ENCODE results near the gene MTOR.

- TF ChIP-seq CTCF (IDR thresholded peaks at IDR 0.05): no peak
- TF ChIP-seq EZH2 (IDR thresholded peaks at IDR 0.05; ENCODE audit: borderline replicate concordance, insufficient read depth, low read depth, low read length, poor library complexity, severe bottlenecking): no peak
These were observed 10.1 kb upstream of the MTOR start for GRCh38 chr1:11272544-11272831.
